HepG2 (cell line): ENCODE data around the gene ART5. TPM values are rescaled to one million over a fixed set of nuclear protein-coding genes. Genes with fewer than 3 reads are reported as not detected.

Experiments
- ATAC-seq: fragments of 200-7000 bp; cut with Tn5 transposase; 3 replicates; pipeline ENCODE4 v1.9.1; 2020; ENCODE audit warnings: mild to moderate bottlenecking, moderate library complexity
- BruUV-seq: library from RNA; stranded (reverse); fragments of 400-500 nt; replicated peaks from 2 replicates; lab custom pipeline; 2021; lab: Mats Ljungman, UMichigan
- CTCF ChIA-PET: fragments of 300-600 bp; formaldehyde crosslinking; extraction: SDS; loops from one replicate; lab custom pipeline; 2021; ENCODE audit warnings: low total read pairs, inconsistent platforms, low intra/inter-chr PET ratio; lab: Yijun Ruan, JAX
- POLR2A ChIA-PET: fragments of 350-600 bp; sonication (Branson Sonifier 250); formaldehyde crosslinking; loops from one replicate; lab custom pipeline; 2020; ENCODE audit warnings: antibody characterized with exemption, inconsistent platforms; lab: Yijun Ruan, JAX
- DNase-seq: peaks from one replicate; pipeline ENCODE4 v3.0.0-alpha.2; 2015; ENCODE audit warnings: low spot score
- FAIRE-seq: peaks from 3 replicates; lab custom pipeline; 2011; peaks lifted over from hg19 to GRCh38; lab: Jason Lieb, UNC
- H2AFZ ChIP-seq: one replicate; pipeline ENCODE4 v1.6.1; 2011; ENCODE audit warnings: low read length, inconsistent platforms
- H3K27ac ChIP-seq: fragments of 300-600 bp; 3 replicates; pipeline ENCODE4 v1.8.0; 2011; ENCODE audit warnings: mixed run types, mild to moderate bottlenecking, mixed read lengths, low read length, inconsistent platforms; ENCODE audit not compliant: insufficient read depth; ENCODE audit errors: extremely low read length
- H3K27me3 ChIP-seq, 2 experiments: fragments of 200-600 bp in 1 of 2; 2 replicates in 1 of 2; 3 replicates in 1 of 2; pipeline versions ENCODE4 v1.6.0 to v1.8.0; 2011; ENCODE audit warnings: low read length in 2 of 2, mild to moderate bottlenecking in 2 of 2, moderate library complexity in 2 of 2, inconsistent platforms in 1 of 2; ENCODE audit not compliant: insufficient read depth in 2 of 2, control insufficient read depth in 1 of 2
- H3K36me3 ChIP-seq, 2 experiments: fragments of 200-600 bp in 1 of 2; replicated peaks in 1 of 2; 2 replicates in 1 of 2; 3 replicates in 1 of 2; pipeline versions ENCODE4 v1.5.1 to v1.8.0; 2011; ENCODE audit warnings: low read length in 2 of 2, inconsistent platforms in 1 of 2; ENCODE audit not compliant: insufficient read depth in 2 of 2, control insufficient read depth in 1 of 2
- H3K4me1 ChIP-seq: 2 replicates; pipeline ENCODE4 v1.5.1; 2012; ENCODE audit warnings: low read length, inconsistent platforms; ENCODE audit not compliant: insufficient read depth
- H3K4me2 ChIP-seq: 2 replicates; pipeline ENCODE4 v1.6.0; 2011; ENCODE audit warnings: low read depth, low read length, inconsistent platforms
- H3K4me3 ChIP-seq, 3 experiments: fragments of 200-600 bp in 1 of 3; sonication (generic), shearing (Covaris generic) in 1 of 3; replicated peaks in 1 of 3; 2 replicates each; pipeline ENCODE4 v1.5.1; 2011 to 2016; ENCODE audit warnings: low read length in 3 of 3, inconsistent platforms in 2 of 3, low read depth in 2 of 3, mild to moderate bottlenecking in 2 of 3, control low read depth in 1 of 3, mixed read lengths in 1 of 3; ENCODE audit not compliant: insufficient read depth in 1 of 3
- H3K79me2 ChIP-seq: one replicate; pipeline ENCODE4 v1.6.1; 2011; ENCODE audit warnings: low read length, inconsistent platforms; ENCODE audit not compliant: insufficient read depth
- H3K9ac ChIP-seq: 2 replicates; pipeline ENCODE4 v1.6.0; 2011; ENCODE audit warnings: mild to moderate bottlenecking, low read depth, low read length, inconsistent platforms; ENCODE audit not compliant: insufficient read depth
- H3K9me3 ChIP-seq: 2 replicates; pipeline ENCODE4 v1.5.1; 2012; ENCODE audit warnings: mild to moderate bottlenecking, low read length
- H4K20me1 ChIP-seq: 2 replicates; pipeline ENCODE4 v1.6.0; 2011; ENCODE audit warnings: inconsistent platforms, mild to moderate bottlenecking, low read length, moderate library complexity; ENCODE audit not compliant: insufficient read depth
- CBX2 ChIP-seq, 2 experiments: fragments of 200-600 bp in 1 of 2; sonication (generic); formaldehyde crosslinking in 1 of 2; IDR thresholded peaks; 2 replicates each; pipeline versions ENCODE4 v1.7.0 to v1.8.1; 2018 to 2022; ENCODE audit warnings: low read depth in 2 of 2, low read length in 1 of 2, mild to moderate bottlenecking in 1 of 2, missing genetic modification reagents in 1 of 2
- PAF1 ChIP-seq: IDR thresholded peaks from 2 replicates; pipeline ENCODE4 v1.6.1; 2016; ENCODE audit warnings: missing genetic modification reagents, missing compliant biosample characterization
- SMYD3 ChIP-seq: sonication (generic); formaldehyde crosslinking; IDR thresholded peaks from 2 replicates; pipeline ENCODE4 v1.8.1; 2023; ENCODE audit warnings: mild to moderate bottlenecking, missing genetic modification reagents
- STAT5B ChIP-seq: sonication (generic); formaldehyde crosslinking; IDR thresholded peaks from 2 replicates; pipeline ENCODE4 v1.4.0; 2020; ENCODE audit warnings: missing genetic modification reagents
- ZNF275 ChIP-seq: sonication (generic); formaldehyde crosslinking; IDR thresholded peaks from 2 replicates; pipeline ENCODE4 v1.8.0; 2022; ENCODE audit warnings: missing genetic modification reagents, mild to moderate bottlenecking, inconsistent platforms, borderline replicate concordance
- ZNF7 ChIP-seq: IDR thresholded peaks from 2 replicates; pipeline ENCODE4 v1.6.1; 2016; ENCODE audit warnings: missing biosample characterization, missing genetic modification reagents
- ZNF709 ChIP-seq: sonication (generic); formaldehyde crosslinking; IDR thresholded peaks from 2 replicates; pipeline ENCODE4 v1.5.0; 2020; ENCODE audit warnings: mild to moderate bottlenecking, missing genetic modification reagents
- WGBS: methylation state at CpG from one replicate; pipeline ENCODE4 v1.1.6; 2017; ENCODE audit warnings: low lambda C conversion rate; 5-methylcytosine and 5-hydroxymethylcytosine counted together
- in situ Hi-C: cut with HindIII; loops from 2 replicates; pipeline ENCODE4 v1.10.0; 2017; ENCODE audit warnings: low pct_unique_long_range_greater_than_20kb; ENCODE audit not compliant: extremely low pct_ligation_motif_present
- intact Hi-C: fragments of 100-400 bp; cut with micrococcal nuclease; formaldehyde crosslinking; loops from one replicate; pipeline ENCODE4 v1.10.0; 2022; ENCODE audit not compliant: unreplicated experiment
- polyA plus RNA-seq, 8 experiments: library from polyadenylated mRNA; depleted of rRNA in 3 of 8; stranded (reverse) in 7 of 8; unstranded in 1 of 8; fragments of >200 nt; fragmentation: Illumina TruSeq in 4 of 8; extraction: Trizol in 4 of 8; gene quantifications; 2 replicates each; pipeline versions ENCODE4 v1.2.1 to v1.2.3, GENCODE V29; 2011 to 2016; ENCODE audit warnings: low read depth in 4 of 8, missing spikeins in 1 of 8, mixed read lengths in 1 of 8; ENCODE audit not compliant: insufficient read depth in 1 of 8
- total RNA-seq, 5 experiments: library from RNA; depleted of rRNA; stranded (reverse); fragments of >200 nt; fragmentation: Illumina TruSeq; extraction: Trizol; gene quantifications; 2 replicates each; pipeline ENCODE4 v1.2.3, GENCODE V29; 2016; ENCODE audit warnings: low read depth in 1 of 5
- TF ChIP-seq, protein P1 (sequence below), 2 experiments: fragments of 450-650 bp in 1 of 2; sonication (generic) in 1 of 2; formaldehyde crosslinking in 1 of 2; IDR thresholded peaks; 2 replicates each; pipeline versions ENCODE4 v1.6.1 to v1.8.0; 2016 to 2022; ENCODE audit warnings: antibody characterized with exemption in 1 of 2, mild to moderate bottlenecking in 1 of 2, missing genetic modification reagents in 1 of 2
- TF ChIP-seq, protein P2 (sequence below): sonication (generic); formaldehyde crosslinking; IDR thresholded peaks from 2 replicates; pipeline ENCODE4; 2020; ENCODE audit warnings: missing genetic modification reagents, mild to moderate bottlenecking, borderline replicate concordance

ART5 gene
- total and polyA plus RNA-seq, 2 of the 13 experiments (the other 11 are each of a cell fraction or from before 2014, with no cell fraction given), result 0.55 to 0.93 TPM

- TF ChIP-seq, protein P1, sequence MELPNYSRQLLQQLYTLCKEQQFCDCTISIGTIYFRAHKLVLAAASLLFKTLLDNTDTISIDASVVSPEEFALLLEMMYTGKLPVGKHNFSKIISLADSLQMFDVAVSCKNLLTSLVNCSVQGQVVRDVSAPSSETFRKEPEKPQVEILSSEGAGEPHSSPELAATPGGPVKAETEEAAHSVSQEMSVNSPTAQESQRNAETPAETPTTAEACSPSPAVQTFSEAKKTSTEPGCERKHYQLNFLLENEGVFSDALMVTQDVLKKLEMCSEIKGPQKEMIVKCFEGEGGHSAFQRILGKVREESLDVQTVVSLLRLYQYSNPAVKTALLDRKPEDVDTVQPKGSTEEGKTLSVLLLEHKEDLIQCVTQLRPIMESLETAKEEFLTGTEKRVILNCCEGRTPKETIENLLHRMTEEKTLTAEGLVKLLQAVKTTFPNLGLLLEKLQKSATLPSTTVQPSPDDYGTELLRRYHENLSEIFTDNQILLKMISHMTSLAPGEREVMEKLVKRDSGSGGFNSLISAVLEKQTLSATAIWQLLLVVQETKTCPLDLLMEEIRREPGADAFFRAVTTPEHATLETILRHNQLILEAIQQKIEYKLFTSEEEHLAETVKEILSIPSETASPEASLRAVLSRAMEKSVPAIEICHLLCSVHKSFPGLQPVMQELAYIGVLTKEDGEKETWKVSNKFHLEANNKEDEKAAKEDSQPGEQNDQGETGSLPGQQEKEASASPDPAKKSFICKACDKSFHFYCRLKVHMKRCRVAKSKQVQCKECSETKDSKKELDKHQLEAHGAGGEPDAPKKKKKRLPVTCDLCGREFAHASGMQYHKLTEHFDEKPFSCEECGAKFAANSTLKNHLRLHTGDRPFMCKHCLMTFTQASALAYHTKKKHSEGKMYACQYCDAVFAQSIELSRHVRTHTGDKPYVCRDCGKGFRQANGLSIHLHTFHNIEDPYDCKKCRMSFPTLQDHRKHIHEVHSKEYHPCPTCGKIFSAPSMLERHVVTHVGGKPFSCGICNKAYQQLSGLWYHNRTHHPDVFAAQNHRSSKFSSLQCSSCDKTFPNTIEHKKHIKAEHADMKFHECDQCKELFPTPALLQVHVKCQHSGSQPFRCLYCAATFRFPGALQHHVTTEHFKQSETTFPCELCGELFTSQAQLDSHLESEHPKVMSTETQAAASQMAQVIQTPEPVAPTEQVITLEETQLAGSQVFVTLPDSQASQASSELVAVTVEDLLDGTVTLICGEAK (IDR thresholded peaks at IDR 0.05), result no peak
- TF ChIP-seq, protein P1 (CRISPR knock-in tag; IDR thresholded peaks at IDR 0.05), result no peak
- no peak for TF ChIP-seq ZNF709 (CRISPR knock-in tag)
- no peak for TF ChIP-seq PAF1 (CRISPR knock-in tag)
- TF ChIP-seq, all 625 proteins: peak for 0
These were observed 18.7 kb downstream of the ART5 start (continued) for GRCh38 chr11:3623121-3623520.

DNA sequence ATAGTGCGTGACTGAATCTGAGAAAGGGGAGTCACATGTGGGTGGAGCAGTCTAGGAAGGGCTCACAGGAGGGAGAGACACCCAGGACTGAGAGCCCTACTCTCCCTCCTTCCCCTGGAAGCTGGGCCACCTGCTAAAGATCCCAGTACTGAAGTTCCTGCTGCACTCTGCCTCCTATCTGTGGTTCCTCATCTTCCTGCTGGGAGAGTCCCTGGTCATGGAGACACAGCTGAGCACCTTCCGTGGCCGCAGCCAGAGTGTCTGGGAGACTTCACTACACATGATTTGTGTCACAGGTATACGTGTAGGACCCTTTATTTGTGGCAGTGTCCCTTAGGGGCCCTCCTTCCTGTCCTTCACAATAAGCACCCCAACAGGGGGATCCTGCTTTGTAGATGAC lies 19.3 kb downstream of the ART5 start:
- Histone ChIP-seq H3K9ac (no peak overlapping the region), H3K27me3 (peaks cover 1 to 12% of the 10 kb centered on the region in 2 experiments; a peak in 1 of 5 replicates), H4K20me1 (no peaks in the 10 kb centered on the region), H3K4me3 (no peak overlapping the region), H2AFZ (no peak overlapping the region), H3K36me3 (no peaks in the 10 kb centered on the region), H3K4me2 (no peak overlapping the region), H3K9me3 (no peaks in the 10 kb centered on the region), H3K79me2 (no peaks in the 10 kb centered on the region), H3K27ac (no peak overlapping the region), H3K4me1 (no peaks in the 10 kb centered on the region)
- ChIA-PET CTCF (no interaction called here), POLR2A (no interaction called here)
- no peak for FAIRE-seq
- no peak for ATAC-seq
- intact Hi-C loops, result no loop called here
- in situ Hi-C loops, result no loop called here
- 30% methylated on average over 4 of the region's 4 CpGs for WGBS
- no peak for DNase-seq
- BruUV-seq, result no TSS peak
- TF ChIP-seq CBX2 (IDR thresholded peaks at IDR 0.05; ENCODE audit: low read depth, low read length), result no peak
- no peak for TF ChIP-seq CBX2 (CRISPR knock-in tag; IDR thresholded peaks at IDR 0.05; ENCODE audit: low read depth)
- no peak for TF ChIP-seq ZNF7 (CRISPR knock-in tag)
- no peak for TF ChIP-seq ZNF275 (CRISPR knock-in tag)
- TF ChIP-seq, protein P2, sequence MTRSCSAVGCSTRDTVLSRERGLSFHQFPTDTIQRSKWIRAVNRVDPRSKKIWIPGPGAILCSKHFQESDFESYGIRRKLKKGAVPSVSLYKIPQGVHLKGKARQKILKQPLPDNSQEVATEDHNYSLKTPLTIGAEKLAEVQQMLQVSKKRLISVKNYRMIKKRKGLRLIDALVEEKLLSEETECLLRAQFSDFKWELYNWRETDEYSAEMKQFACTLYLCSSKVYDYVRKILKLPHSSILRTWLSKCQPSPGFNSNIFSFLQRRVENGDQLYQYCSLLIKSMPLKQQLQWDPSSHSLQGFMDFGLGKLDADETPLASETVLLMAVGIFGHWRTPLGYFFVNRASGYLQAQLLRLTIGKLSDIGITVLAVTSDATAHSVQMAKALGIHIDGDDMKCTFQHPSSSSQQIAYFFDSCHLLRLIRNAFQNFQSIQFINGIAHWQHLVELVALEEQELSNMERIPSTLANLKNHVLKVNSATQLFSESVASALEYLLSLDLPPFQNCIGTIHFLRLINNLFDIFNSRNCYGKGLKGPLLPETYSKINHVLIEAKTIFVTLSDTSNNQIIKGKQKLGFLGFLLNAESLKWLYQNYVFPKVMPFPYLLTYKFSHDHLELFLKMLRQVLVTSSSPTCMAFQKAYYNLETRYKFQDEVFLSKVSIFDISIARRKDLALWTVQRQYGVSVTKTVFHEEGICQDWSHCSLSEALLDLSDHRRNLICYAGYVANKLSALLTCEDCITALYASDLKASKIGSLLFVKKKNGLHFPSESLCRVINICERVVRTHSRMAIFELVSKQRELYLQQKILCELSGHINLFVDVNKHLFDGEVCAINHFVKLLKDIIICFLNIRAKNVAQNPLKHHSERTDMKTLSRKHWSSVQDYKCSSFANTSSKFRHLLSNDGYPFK (CRISPR knock-in tag), result no peak
- no peak for TF ChIP-seq SMYD3 (CRISPR knock-in tag)
- no peak for TF ChIP-seq STAT5B (CRISPR knock-in tag)
